Gastroesophageal sphincter (tissue), 3 donors: ENCODE measurements around the gene ST6GALNAC1.

Experiments
- CTCF ChIP-seq, 4 experiments: fragments of 200-600 bp in 2 of 4; fragments of 450-650 bp in 2 of 4; sonication (generic) in 1 of 4; IDR thresholded peaks; one replicate each; pipeline ENCODE4 v1.5.1; 2017 to 2019; ENCODE audit warnings: antibody characterized with exemption in 4 of 4, mild to moderate bottlenecking in 2 of 4, moderate library complexity in 2 of 4
- EP300 ChIP-seq: sonication (generic); formaldehyde crosslinking; IDR thresholded peaks from one replicate; pipeline ENCODE4 v1.6.1; 2017; ENCODE audit warnings: antibody characterized with exemption, mild to moderate bottlenecking
- POLR2A ChIP-seq, 2 donors: fragments of 450-650 bp; IDR thresholded peaks; one replicate each; pipeline ENCODE4 v1.6.1; 2017; ENCODE audit warnings: antibody characterized with exemption in 2 of 2, mild to moderate bottlenecking in 2 of 2, moderate library complexity in 1 of 2
- POLR2AphosphoS5 ChIP-seq: sonication (generic); formaldehyde crosslinking; IDR thresholded peaks from one replicate; pipeline ENCODE4 v1.6.1; 2017; ENCODE audit warnings: antibody characterized with exemption

GRCh38 chr17:76684756-76685155 is 41.2 kb upstream of the ST6GALNAC1 start:
- TF ChIP-seq CTCF (IDR thresholded peaks at IDR 0.05), result no peak
- TF ChIP-seq EP300, result no peak
- no peak for TF ChIP-seq POLR2A (IDR thresholded peaks at IDR 0.05)
- no peak for TF ChIP-seq POLR2AphosphoS5
